Testis (tissue), 3 donors: ENCODE results near the gene GSDME. TPM values are rescaled to one million over a fixed set of nuclear protein-coding genes. Genes with fewer than 3 reads are reported as not detected.

ENCODE experiments used
- DNase-seq: peaks from one replicate; pipeline ENCODE4 v3.0.0-alpha.2; 2019
- H3K27ac ChIP-seq, 2 donors: fragments of 200-600 bp; sonication (generic); one replicate each; pipeline ENCODE4 v1.5.1; 2019
- H3K27me3 ChIP-seq: fragments of 200-600 bp; sonication (generic); one replicate; pipeline ENCODE4 v1.5.1; 2019
- H3K36me3 ChIP-seq: fragments of 200-600 bp; sonication (generic); one replicate; pipeline ENCODE4 v1.5.1; 2017; ENCODE audit warnings: low read depth; ENCODE audit errors: missing control alignments
- H3K4me1 ChIP-seq: fragments of 200-600 bp; sonication (generic); one replicate; pipeline ENCODE4 v1.5.1; 2019
- H3K4me3 ChIP-seq, 2 donors: fragments of 200-600 bp; sonication (generic); one replicate each; pipeline ENCODE4 v1.5.1; 2017 to 2019
- H3K9me3 ChIP-seq: fragments of 200-600 bp; sonication (generic); one replicate; pipeline ENCODE4 v1.5.1; 2017
- CTCF ChIP-seq, 3 experiments: fragments of 450-650 bp in 2 of 3; fragments of 200-600 bp in 1 of 3; sonication (generic) in 1 of 3; IDR thresholded peaks; one replicate each; pipeline ENCODE4 v1.5.1; 2016 to 2019; ENCODE audit warnings: antibody characterized with exemption in 3 of 3, mild to moderate bottlenecking in 2 of 3, moderate library complexity in 1 of 3
- POLR2A ChIP-seq: fragments of 450-650 bp; IDR thresholded peaks from one replicate; pipeline ENCODE4 v1.6.1; 2017; ENCODE audit warnings: antibody characterized with exemption, mild to moderate bottlenecking, moderate library complexity
- WGBS, 2 donors: methylation state at CpG; one replicate each; pipeline ENCODE4 v1.1.5; 2018; 5-methylcytosine and 5-hydroxymethylcytosine counted together
- intact Hi-C: fragments of 100-400 bp; cut with DNase I; formaldehyde crosslinking; loops from one replicate; pipeline ENCODE4 v1.15.1; 2023; ENCODE audit warnings: low total_unique reads
- polyA plus RNA-seq: library from polyadenylated mRNA; stranded (reverse); fragments of 350-450 nt; fragmentation: Illumina TruSeq; extraction: RNeasy Lipid Tissue Mini Kit (QIAGEN cat#74804); gene quantifications from one replicate; pipeline ENCODE4 v1.2.3, GENCODE V29; 2014; ENCODE audit warnings: low read depth, low replicate concordance; ENCODE audit not compliant: insufficient read depth
- total RNA-seq, 2 donors: library from RNA; depleted of rRNA; stranded (reverse); fragments of >200 nt; gene quantifications; one replicate each; pipeline ENCODE4 v1.2.3, GENCODE V29; 2016

GSDME gene
- total and polyA plus RNA-seq, 3 donors from 2014 or later, result 31.8 to 59.4 (median 55.0) TPM

DNA sequence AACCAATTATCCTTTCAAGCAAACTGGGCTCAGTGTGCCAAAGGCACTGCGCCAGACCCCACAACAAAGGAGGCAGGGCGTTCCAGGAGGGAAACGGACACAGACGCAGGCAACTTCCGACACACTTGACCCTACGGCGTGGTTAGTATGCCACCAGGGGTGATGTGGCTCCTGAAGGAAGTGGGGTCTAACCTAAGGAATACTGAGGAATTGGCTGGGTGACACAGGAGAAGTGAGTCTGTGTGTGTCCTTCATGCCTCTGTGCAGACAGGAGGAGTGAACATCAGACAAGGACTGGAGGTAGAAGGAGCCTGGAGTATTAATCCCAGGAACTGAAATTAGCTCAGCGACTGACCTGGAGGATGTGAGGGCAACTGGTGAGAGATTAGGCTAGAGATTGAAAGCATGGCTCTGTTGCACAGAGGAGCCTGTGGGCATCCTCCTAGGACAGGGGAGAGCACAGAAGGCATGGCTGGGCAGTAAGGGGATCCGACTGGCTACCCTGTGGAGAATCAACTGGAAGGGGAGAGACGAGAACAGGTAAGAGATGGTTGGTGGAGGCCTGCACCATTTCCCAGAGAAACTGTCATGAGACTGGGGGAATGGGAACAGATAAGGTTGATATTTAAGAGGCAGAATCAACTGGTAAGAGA lies 27.8 kb downstream of the GSDME start:
- Histone ChIP-seq H3K27ac (no peak overlapping the region), H3K9me3 (no peaks in the 10 kb centered on the region), H3K4me3 (no peak overlapping the region), H3K36me3 (no peaks in the 10 kb centered on the region), H3K4me1 (peaks cover 14% of the 10 kb centered on the region), H3K27me3 (no peaks in the 10 kb centered on the region)
- TF ChIP-seq CTCF (IDR thresholded peaks at IDR 0.05), result no peak
- no peak for TF ChIP-seq POLR2A
- no peak for DNase-seq
- 59 to 70% methylated on average over 10 of the region's 10 CpGs for WGBS, 2 donors
- intact Hi-C loops, result no loop called here

- no peak for DNase-seq
- TF ChIP-seq POLR2A (no peak), CTCF (IDR thresholded peaks at IDR 0.05) (no peak)
- WGBS, 2 donors, result 51 to 57% methylated on average over 16 of the region's 16 CpGs
- Histone ChIP-seq H3K4me3 (no peak overlapping the region), H3K4me1 (peaks cover 7% of the 10 kb centered on the region), H3K27ac (no peak overlapping the region), H3K9me3 (no peaks in the 10 kb centered on the region), H3K36me3 (no peaks in the 10 kb centered on the region), H3K27me3 (no peaks in the 10 kb centered on the region)
- intact Hi-C loops, result no loop called here
Measured at GRCh38 chr7:24728503-24729364, 28.5 kb downstream of the GSDME start.

GRCh38 chr7:24728121-24728500 lies 29.2 kb downstream of the GSDME start:
- Histone ChIP-seq H3K36me3 (no peaks in the 10 kb centered on the region), H3K27ac (no peak overlapping the region), H3K4me1 (peaks cover 3% of the 10 kb centered on the region), H3K27me3 (no peaks in the 10 kb centered on the region), H3K9me3 (no peaks in the 10 kb centered on the region), H3K4me3 (no peak overlapping the region)
- TF ChIP-seq CTCF (IDR thresholded peaks at IDR 0.05) (no peak), POLR2A (no peak)
- intact Hi-C loops, result no loop called here
- DNase-seq, result no peak
- 90 to 93% methylated on average over 7 of the region's 7 CpGs for WGBS, 2 donors

DNA sequence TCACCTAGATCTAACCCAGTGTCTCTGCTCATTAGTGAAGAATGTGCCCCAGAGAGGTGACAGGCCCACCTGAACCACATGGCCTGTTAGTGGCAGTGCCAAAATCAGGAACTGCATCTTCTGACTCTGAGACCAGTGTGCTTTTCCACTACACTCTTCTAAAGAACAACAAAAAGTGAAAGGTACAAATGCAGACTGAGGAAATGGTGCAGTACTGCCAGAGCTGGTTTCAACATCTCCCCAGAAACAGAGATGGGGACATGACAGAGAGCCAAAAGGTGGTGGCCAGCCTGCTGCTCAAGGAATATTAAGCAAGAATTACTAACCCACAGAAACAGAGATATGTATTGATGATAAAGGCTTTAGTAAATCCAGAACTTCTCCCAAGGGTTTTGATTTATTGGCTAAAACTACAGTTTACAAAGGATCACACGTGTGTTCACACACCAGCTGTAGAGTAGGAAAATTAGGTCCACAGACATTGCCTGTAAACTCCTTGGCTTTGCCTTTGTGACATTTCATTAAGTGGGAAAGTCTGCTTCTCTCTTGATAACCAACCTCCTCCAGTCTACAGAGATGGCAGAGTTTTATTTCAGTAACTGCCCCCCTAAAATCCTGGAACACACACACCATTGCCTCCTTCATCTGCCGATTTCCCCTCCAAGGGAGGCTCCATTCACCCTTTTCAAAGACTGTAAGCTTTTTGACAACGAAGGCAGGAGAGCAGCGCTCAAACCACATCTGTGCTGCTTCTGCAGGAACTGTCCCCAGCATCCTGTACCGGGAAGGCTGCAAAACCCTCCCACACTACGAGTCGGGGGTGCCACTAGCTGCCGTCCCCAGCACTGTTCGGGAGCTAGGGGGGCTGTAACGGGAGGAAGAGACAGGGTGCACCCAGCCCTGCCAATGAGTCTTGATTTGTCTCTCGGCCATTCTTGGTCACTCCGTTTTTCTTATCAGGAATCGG lies 29.8 kb downstream of the GSDME start:
- no peak for TF ChIP-seq POLR2A
- TF ChIP-seq CTCF (IDR thresholded peaks at IDR 0.05), result no peak
- peaks cover 3% of the 10 kb centered on the region for H3K4me1 ChIP-seq
- 80 to 85% methylated on average over 13 of the region's 13 CpGs for WGBS, 2 donors
- H3K4me3 ChIP-seq, result no peak overlapping the region
- H3K27ac ChIP-seq, result no peak overlapping the region
- no peaks in the 10 kb centered on the region for H3K36me3 ChIP-seq
- no peak for DNase-seq
- H3K27me3 ChIP-seq, result no peaks in the 10 kb centered on the region
- intact Hi-C loops, result no loop called here
- H3K9me3 ChIP-seq, result no peaks in the 10 kb centered on the region
